ENCODE results near the gene VSTM2L. TPM values are rescaled to one million over a fixed set of nuclear protein-coding genes. Genes with fewer than 3 reads are reported as not detected.

VSTM2L gene
- total and polyA plus RNA-seq, 9 donors: 0.12 to 23.0 (median 0.36) TPM; not detected in 2

DNA sequence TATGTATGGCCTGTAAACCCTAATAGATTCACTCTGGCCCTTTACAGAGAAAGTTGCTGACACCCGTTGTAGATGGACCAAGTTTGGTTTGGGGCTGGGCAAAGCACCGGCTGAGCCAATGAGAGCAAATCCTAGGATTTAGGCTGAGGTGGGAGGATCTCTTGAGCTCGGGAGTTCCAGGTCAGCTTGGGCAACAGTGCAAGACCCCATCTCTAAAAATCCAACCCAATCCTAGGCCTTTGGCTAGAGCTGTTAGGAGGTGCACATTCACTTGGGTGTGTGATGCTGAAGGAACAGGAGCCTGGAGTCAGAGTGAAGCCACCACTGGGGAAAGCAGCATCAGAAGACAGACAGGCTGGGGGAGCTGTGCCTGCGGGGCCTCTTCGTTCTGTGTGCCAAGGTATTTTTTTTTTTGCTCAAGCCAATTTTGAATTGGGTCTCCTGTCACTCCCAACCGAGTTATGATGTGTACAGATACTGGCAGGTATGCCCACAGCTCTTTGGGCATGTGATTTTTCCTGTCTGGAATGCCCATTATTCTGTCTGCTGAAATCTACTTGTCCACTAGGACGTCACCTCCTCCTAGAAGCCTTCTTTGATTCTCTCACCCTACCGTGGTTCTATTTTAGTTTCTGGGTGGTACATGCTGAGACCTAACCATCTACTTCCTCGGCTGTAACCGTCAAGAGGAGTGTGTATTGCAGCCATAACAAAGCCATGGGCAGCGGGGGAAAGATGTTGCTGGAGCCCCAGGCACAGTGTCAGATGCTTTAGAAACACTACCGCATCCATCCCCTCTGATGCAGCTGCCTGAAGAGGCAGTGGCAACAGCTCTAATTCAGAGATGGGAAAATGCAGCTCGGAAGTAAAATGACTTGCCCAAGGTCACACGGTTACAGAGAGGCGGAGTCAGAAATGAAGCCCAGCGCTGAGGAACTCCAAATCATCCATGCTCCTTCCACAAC, 76.4 kb downstream of the VSTM2L start:
- DNase-seq: no peak
- no peaks in the 10 kb centered on the region for H3K36me3 ChIP-seq
- intact Hi-C loops (cut with DNase I): no loop called here
- H3K4me3 ChIP-seq: no peak overlapping the region
- WGBS, 3 donors: 79 to 80% (median 80%) methylated on average over 16 of the region's 16 CpGs
- no peak overlapping the region for H3K27ac ChIP-seq
- H3K9me3 ChIP-seq: no peaks in the 10 kb centered on the region
- no peaks in the 10 kb centered on the region for H3K4me1 ChIP-seq (ENCODE audit: insufficient read depth)
- no peak for TF ChIP-seq POLR2A (IDR thresholded peaks at IDR 0.05)
- no peaks in the 10 kb centered on the region for H3K27me3 ChIP-seq

DNA sequence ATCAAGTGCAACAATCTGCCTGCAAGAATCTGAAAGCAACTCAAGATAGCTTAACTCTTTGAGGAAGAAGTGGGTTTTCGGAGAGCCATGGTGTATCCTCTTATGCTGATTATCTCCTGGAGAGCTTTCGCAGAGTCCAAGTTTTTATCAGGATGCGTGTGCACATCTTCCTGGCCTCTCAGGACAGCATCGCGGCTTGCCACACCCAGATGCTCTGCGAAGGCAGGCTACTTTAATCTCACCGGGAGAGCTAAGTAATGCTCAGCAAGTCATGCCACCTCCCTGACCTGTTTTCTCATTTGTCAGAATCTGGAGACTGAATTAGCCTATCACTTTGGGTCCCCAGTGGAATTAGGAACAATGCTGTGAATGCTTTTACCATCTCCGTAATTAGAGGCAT, 77.5 kb downstream of the VSTM2L start:
- Histone ChIP-seq H3K27ac (no peak overlapping the region), H3K9me3 (no peaks in the 10 kb centered on the region), H3K27me3 (no peaks in the 10 kb centered on the region), H3K36me3 (no peaks in the 10 kb centered on the region), H3K4me1 (ENCODE audit: insufficient read depth) (no peaks in the 10 kb centered on the region), H3K4me3 (no peak overlapping the region)
- no peak for DNase-seq
- WGBS, 3 donors: 69 to 75% (median 72%) methylated on average over 8 of the region's 8 CpGs
- TF ChIP-seq, protein P1, sequence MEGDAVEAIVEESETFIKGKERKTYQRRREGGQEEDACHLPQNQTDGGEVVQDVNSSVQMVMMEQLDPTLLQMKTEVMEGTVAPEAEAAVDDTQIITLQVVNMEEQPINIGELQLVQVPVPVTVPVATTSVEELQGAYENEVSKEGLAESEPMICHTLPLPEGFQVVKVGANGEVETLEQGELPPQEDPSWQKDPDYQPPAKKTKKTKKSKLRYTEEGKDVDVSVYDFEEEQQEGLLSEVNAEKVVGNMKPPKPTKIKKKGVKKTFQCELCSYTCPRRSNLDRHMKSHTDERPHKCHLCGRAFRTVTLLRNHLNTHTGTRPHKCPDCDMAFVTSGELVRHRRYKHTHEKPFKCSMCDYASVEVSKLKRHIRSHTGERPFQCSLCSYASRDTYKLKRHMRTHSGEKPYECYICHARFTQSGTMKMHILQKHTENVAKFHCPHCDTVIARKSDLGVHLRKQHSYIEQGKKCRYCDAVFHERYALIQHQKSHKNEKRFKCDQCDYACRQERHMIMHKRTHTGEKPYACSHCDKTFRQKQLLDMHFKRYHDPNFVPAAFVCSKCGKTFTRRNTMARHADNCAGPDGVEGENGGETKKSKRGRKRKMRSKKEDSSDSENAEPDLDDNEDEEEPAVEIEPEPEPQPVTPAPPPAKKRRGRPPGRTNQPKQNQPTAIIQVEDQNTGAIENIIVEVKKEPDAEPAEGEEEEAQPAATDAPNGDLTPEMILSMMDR (IDR thresholded peaks at IDR 0.05): no peak
- TF ChIP-seq EP300 (IDR thresholded peaks at IDR 0.05) (no peak), POLR2A (IDR thresholded peaks at IDR 0.05) (no peak)
- intact Hi-C loops (cut with DNase I): no loop called here

DNA sequence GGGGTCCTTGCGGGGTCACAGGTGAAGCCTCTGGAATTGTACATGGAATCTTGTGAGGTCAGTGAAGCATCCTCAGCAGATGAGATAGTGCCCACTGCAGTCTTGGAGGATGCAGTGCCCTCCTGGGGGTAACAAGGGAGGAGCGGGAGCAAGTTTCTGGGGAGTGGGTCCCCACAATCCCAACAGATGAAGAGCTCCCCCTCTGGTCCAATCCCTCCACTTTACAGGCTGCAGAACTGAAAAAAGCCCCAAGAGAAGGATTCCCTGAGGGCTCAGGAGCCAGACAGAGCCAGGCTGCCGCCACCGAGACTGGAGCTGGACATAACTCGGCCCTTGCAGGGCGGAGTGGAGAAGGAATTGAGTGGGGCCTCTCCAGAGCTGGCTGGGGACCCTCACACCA, 77.9 kb downstream of the VSTM2L start:
- TF ChIP-seq, protein P1 (IDR thresholded peaks at IDR 0.05): no peak
- TF ChIP-seq EP300 (IDR thresholded peaks at IDR 0.05) (no peak), POLR2A (IDR thresholded peaks at IDR 0.05) (no peak)
- WGBS, 3 donors: 94 to 95% (median 94%) methylated on average over 6 of the region's 6 CpGs
- H3K4me1 ChIP-seq (ENCODE audit: insufficient read depth): no peaks in the 10 kb centered on the region
- no peaks in the 10 kb centered on the region for H3K36me3 ChIP-seq
- H3K9me3 ChIP-seq: no peaks in the 10 kb centered on the region
- no peak overlapping the region for H3K27ac ChIP-seq
- intact Hi-C loops (cut with DNase I): no loop called here
- H3K27me3 ChIP-seq: no peaks in the 10 kb centered on the region
- no peak overlapping the region for H3K4me3 ChIP-seq
- DNase-seq: no peak

DNA sequence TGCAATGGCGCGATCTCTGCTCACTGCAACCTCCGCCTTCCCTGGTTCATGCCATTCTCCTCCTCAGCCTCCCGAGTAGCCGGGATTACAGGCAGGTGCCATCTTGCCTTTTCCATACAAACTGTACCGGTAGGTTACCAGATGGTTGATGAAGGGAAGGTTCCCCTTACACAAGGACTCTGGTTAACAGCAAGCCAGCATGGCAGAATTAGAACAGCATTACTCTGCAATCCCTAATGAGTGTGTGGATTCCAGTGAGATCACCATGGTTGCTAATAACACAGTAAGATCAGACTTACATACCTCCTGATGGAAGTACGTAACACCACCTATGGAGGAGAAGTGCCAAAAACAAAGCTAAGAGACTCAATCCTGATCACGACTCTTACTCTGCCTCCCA, 78.6 kb downstream of the VSTM2L start:
- Histone ChIP-seq H3K4me3 (no peak overlapping the region), H3K4me1 (ENCODE audit: insufficient read depth) (no peaks in the 10 kb centered on the region), H3K9me3 (no peaks in the 10 kb centered on the region), H3K36me3 (no peaks in the 10 kb centered on the region), H3K27me3 (no peaks in the 10 kb centered on the region), H3K27ac (no peak overlapping the region)
- WGBS, 3 donors: 94 to 96% (median 95%) methylated on average over 8 of the region's 8 CpGs
- intact Hi-C loops (cut with DNase I): no loop called here
- TF ChIP-seq, protein P1 (IDR thresholded peaks at IDR 0.05): no peak
- TF ChIP-seq POLR2A (IDR thresholded peaks at IDR 0.05) (no peak), EP300 (IDR thresholded peaks at IDR 0.05) (no peak)
- DNase-seq: no peak

DNA sequence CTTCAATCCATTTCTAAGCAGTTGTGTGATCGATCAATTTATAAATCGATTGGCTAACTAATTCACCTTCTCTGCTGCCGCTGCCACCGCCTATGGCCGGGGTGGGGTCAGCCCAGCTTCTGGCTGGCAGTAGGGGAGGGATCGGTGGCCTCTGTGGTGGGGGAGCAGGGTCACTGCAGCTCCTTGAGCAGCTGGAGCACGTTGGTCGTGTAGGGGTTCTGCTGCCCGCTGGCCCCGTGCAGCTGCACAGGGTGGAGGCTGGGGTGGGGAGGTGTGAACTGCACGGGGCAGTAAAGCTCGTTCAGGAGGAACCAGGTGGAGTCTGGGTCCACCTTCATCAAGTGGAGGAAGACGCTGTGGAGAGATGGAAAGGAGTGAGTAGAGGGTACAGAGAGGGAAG, 80.4 kb downstream of the VSTM2L start:
- peaks cover 2% of the 10 kb centered on the region for H3K4me1 ChIP-seq (ENCODE audit: insufficient read depth)
- WGBS, 3 donors: 80 to 84% (median 82%) methylated on average over 13 of the region's 13 CpGs
- H3K4me3 ChIP-seq: no peak overlapping the region
- DNase-seq: no peak
- H3K27me3 ChIP-seq: no peaks in the 10 kb centered on the region
- H3K9me3 ChIP-seq: no peaks in the 10 kb centered on the region
- no peak overlapping the region for H3K27ac ChIP-seq
- H3K36me3 ChIP-seq: no peaks in the 10 kb centered on the region
- TF ChIP-seq EP300 (IDR thresholded peaks at IDR 0.05) (no peak), POLR2A (IDR thresholded peaks at IDR 0.05) (no peak)
- TF ChIP-seq, protein P1 (IDR thresholded peaks at IDR 0.05): no peak
- intact Hi-C loops (cut with DNase I): no loop called here
